Esophagus squamous epithelium (tissue), 5 donors: ENCODE results near the gene CNTNAP2. TPM values are rescaled to one million over a fixed set of nuclear protein-coding genes. Genes with fewer than 3 reads are reported as not detected.

Experiments used
- DNase-seq: peaks from one replicate; lab custom pipeline; 2025; lab: John Stamatoyannopoulos, UW
- H3K27ac ChIP-seq, 4 donors: fragments of 200-600 bp; sonication (generic); one replicate each; pipeline ENCODE4 v1.5.1; 2016 to 2019; ENCODE audit warnings: mild to moderate bottlenecking in 1 of 4
- H3K27me3 ChIP-seq, 4 donors: fragments of 200-600 bp; sonication (generic); 1 replicate in 3 of 4; 2 replicates in 1 of 4; pipeline versions ENCODE4 v1.5.1 to v1.6.0; 2017 to 2021; ENCODE audit warnings: antibody characterized with exemption in 1 of 4
- H3K36me3 ChIP-seq, 3 donors: fragments of 200-600 bp; sonication (generic); one replicate each; pipeline ENCODE4 v1.5.1; 2016 to 2019
- H3K4me1 ChIP-seq, 3 donors: fragments of 200-600 bp; sonication (generic); one replicate each; pipeline ENCODE4 v1.5.1; 2017 to 2019
- H3K4me3 ChIP-seq, 4 donors: fragments of 200-600 bp; sonication (generic); 1 replicate in 3 of 4; 2 replicates in 1 of 4; pipeline ENCODE4 v1.5.1; 2016 to 2019; ENCODE audit warnings: mild to moderate bottlenecking in 2 of 4, moderate library complexity in 1 of 4
- H3K9me3 ChIP-seq, 3 donors: fragments of 200-600 bp; sonication (generic); one replicate each; pipeline ENCODE4 v1.5.1; 2016 to 2019
- CTCF ChIP-seq, 6 experiments: fragments of 450-650 bp in 4 of 6; fragments of 200-600 bp in 2 of 6; sonication (generic) in 2 of 6; IDR thresholded peaks; one replicate each; pipeline ENCODE4 v1.5.1; 2016 to 2019; ENCODE audit warnings: antibody characterized with exemption in 6 of 6, mild to moderate bottlenecking in 4 of 6, moderate library complexity in 4 of 6
- POLR2A ChIP-seq, 4 donors: fragments of 450-650 bp; IDR thresholded peaks; one replicate each; pipeline ENCODE4 v1.6.1; 2017; ENCODE audit warnings: antibody characterized with exemption in 4 of 4, mild to moderate bottlenecking in 4 of 4, moderate library complexity in 3 of 4
- WGBS, 2 donors: methylation state at CpG; one replicate each; pipeline ENCODE4 v1.1.5; 2018; 5-methylcytosine and 5-hydroxymethylcytosine counted together
- intact Hi-C: fragments of 100-400 bp; cut with DNase I; formaldehyde crosslinking; loops from one replicate; pipeline ENCODE4 v1.15.0; 2022
- total RNA-seq, 4 donors: library from RNA; depleted of rRNA; stranded (reverse); fragments of >200 nt; gene quantifications; one replicate each; pipeline ENCODE4 v1.1.0, GENCODE V29; 2016
- donor health status: DM: yes; HTN: yes; CAD: no.

The CNTNAP2 gene
- total RNA-seq, 4 donors from 2014 or later, result 0.95 to 2.3 (median 1.2) TPM

GRCh38 chr7:148318838-148319237 lies 2202.2 kb downstream of the CNTNAP2 start:
- DNase-seq, result no peak
- no peaks in the 10 kb centered on the region for H3K9me3 ChIP-seq
- WGBS, 2 donors, result 67 to 70% methylated on average over 2 of the region's 2 CpGs
- H3K36me3 ChIP-seq, result no peaks in the 10 kb centered on the region
- H3K27me3 ChIP-seq, result no peaks in the 10 kb centered on the region
- no peaks in the 10 kb centered on the region for H3K4me1 ChIP-seq
- no peak overlapping the region for H3K4me3 ChIP-seq
- TF ChIP-seq CTCF (IDR thresholded peaks at IDR 0.05) (no peak), POLR2A (IDR thresholded peaks at IDR 0.05) (no peak)
- intact Hi-C loops, result no loop called here
- no peak overlapping the region for H3K27ac ChIP-seq

GRCh38 chr7:148319316-148319808 lies 2202.8 kb downstream of the CNTNAP2 start:
- intact Hi-C loops, result no loop called here
- no peaks in the 10 kb centered on the region for H3K9me3 ChIP-seq
- H3K4me3 ChIP-seq, result no peak overlapping the region
- H3K4me1 ChIP-seq, result no peaks in the 10 kb centered on the region
- 87 to 90% methylated on average over 6 of the region's 6 CpGs for WGBS, 2 donors
- H3K36me3 ChIP-seq, result no peaks in the 10 kb centered on the region
- TF ChIP-seq POLR2A (IDR thresholded peaks at IDR 0.05) (no peak), CTCF (IDR thresholded peaks at IDR 0.05) (no peak)
- no peaks in the 10 kb centered on the region for H3K27me3 ChIP-seq
- no peak for DNase-seq
- no peak overlapping the region for H3K27ac ChIP-seq

- H3K27ac ChIP-seq, result no peak overlapping the region
- no peaks in the 10 kb centered on the region for H3K9me3 ChIP-seq
- no peaks in the 10 kb centered on the region for H3K27me3 ChIP-seq
- 24 to 55% methylated on average over 3 of the region's 3 CpGs for WGBS, 2 donors
- no peak overlapping the region for H3K4me3 ChIP-seq
- intact Hi-C loops, result no loop called here
- peaks cover 0 to 5% (median 0%) of the 10 kb centered on the region in 3 donors for H3K4me1 ChIP-seq
- DNase-seq, result no peak
- H3K36me3 ChIP-seq, result no peaks in the 10 kb centered on the region
- TF ChIP-seq CTCF (IDR thresholded peaks at IDR 0.05) (no peak), POLR2A (IDR thresholded peaks at IDR 0.05) (no peak)
Measured at GRCh38 chr7:148325208-148325607, 2208.6 kb downstream of the CNTNAP2 start.

- H3K9me3 ChIP-seq, result peaks cover 0 to 5% (median 0%) of the 10 kb centered on the region in 3 donors
- WGBS, 2 donors, result 33 to 47% methylated on average over 1 of the region's 1 CpG
- TF ChIP-seq POLR2A (IDR thresholded peaks at IDR 0.05) (no peak), CTCF (IDR thresholded peaks at IDR 0.05) (no peak)
- intact Hi-C loops, result no loop called here
- no peak overlapping the region for H3K4me3 ChIP-seq
- DNase-seq, result no peak
- H3K36me3 ChIP-seq, result no peaks in the 10 kb centered on the region
- H3K4me1 ChIP-seq, result peaks cover 0 to 5% (median 0%) of the 10 kb centered on the region in 3 donors
- no peak overlapping the region for H3K27ac ChIP-seq
- H3K27me3 ChIP-seq, result no peaks in the 10 kb centered on the region
Measured at GRCh38 chr7:148327379-148327778, 2210.8 kb downstream of the CNTNAP2 start.

GRCh38 chr7:148328906-148329305 lies 2212.3 kb downstream of the CNTNAP2 start:
- H3K27me3 ChIP-seq, result no peaks in the 10 kb centered on the region
- no peak for DNase-seq
- no peak for TF ChIP-seq POLR2A (IDR thresholded peaks at IDR 0.05)
- TF ChIP-seq CTCF (IDR thresholded peaks at IDR 0.05), result no peak
- H3K4me3 ChIP-seq, result no peak overlapping the region
- WGBS, 2 donors, result 67 to 93% methylated on average over 3 to 5 of the region's 5 CpGs
- H3K9me3 ChIP-seq, result peaks cover 0 to 5% (median 0%) of the 10 kb centered on the region in 3 donors
- no peak overlapping the region for H3K27ac ChIP-seq
- H3K4me1 ChIP-seq, result peaks cover 0 to 5% (median 0%) of the 10 kb centered on the region in 3 donors
- H3K36me3 ChIP-seq, result no peaks in the 10 kb centered on the region
- intact Hi-C loops, result no loop called here
